ENCODE measurements around the gene PTPRM.

PTPRM gene

DNA sequence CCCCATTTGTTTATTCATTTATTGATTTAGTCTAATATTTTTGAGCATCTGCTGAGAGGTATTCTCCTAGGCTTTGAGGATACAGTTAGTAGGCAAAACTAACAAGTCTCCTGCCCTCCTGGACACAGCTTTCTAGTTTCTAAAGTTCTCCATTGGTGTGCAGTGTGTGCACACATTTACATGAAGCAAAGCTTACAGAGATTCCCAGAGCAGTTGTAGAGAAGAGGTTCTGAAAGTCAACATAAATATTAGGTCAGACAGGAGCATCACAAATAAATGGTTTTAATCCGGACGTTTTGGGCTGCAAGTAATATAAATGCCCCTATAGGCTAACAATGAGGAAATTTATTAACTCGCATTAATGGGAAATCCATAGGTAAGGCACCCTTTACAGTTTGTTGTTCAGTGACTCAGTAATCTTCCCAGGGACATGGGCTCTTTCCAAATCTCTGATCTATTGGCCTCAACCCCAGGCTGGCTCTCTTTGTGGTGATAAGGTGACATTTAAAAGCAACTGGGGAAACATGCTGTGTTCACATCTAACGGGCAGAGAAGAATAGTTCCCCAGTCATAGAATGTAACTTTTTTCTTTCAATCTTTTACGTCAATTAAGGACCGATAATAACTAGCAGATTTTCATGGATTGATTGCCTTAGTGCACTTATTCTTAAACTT is 407.2 kb downstream of the PTPRM start:
- no peaks in the 10 kb centered on the region for H3K9me3 Mint-ChIP-seq

DNA sequence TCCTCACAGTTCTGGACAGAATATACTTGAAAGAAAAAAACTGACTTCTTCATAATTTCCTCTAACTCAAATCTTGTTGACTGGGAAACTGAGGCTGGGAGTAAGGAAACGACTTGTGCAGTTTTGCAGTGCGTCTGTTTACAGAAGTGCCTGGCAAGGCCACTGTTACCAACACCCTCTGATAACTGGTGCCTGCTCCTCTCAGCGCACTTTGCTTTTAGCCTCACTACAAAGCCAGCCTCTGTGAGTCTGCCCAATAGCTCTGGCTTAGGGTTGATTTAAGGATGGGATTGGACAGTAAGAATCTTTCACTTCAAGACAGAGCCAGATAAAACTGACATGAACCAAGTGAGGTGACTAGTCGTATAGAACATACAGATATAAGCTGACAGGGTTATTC is 410.8 kb downstream of the PTPRM start:
- Mint-ChIP-seq H3K27me3 (ENCODE audit: low read depth, poor library complexity) (no peaks in the 10 kb centered on the region), H3K36me3 (ENCODE audit: low read depth) (no peaks in the 10 kb centered on the region), H3K4me1 (peaks cover 19% of the 10 kb centered on the region), H3K27ac (no peak overlapping the region), H3K9me3 (no peaks in the 10 kb centered on the region), H3K4me3 (no peak overlapping the region)
- DNase-seq, result no peak
- TF ChIP-seq, protein P1, sequence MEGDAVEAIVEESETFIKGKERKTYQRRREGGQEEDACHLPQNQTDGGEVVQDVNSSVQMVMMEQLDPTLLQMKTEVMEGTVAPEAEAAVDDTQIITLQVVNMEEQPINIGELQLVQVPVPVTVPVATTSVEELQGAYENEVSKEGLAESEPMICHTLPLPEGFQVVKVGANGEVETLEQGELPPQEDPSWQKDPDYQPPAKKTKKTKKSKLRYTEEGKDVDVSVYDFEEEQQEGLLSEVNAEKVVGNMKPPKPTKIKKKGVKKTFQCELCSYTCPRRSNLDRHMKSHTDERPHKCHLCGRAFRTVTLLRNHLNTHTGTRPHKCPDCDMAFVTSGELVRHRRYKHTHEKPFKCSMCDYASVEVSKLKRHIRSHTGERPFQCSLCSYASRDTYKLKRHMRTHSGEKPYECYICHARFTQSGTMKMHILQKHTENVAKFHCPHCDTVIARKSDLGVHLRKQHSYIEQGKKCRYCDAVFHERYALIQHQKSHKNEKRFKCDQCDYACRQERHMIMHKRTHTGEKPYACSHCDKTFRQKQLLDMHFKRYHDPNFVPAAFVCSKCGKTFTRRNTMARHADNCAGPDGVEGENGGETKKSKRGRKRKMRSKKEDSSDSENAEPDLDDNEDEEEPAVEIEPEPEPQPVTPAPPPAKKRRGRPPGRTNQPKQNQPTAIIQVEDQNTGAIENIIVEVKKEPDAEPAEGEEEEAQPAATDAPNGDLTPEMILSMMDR (IDR thresholded peaks at IDR 0.05), result no peak

More for the DNA sequence above, 407.2 kb downstream of the PTPRM start:
- no peaks in the 10 kb centered on the region for H3K36me3 Mint-ChIP-seq (ENCODE audit: low read depth)
- H3K27ac Mint-ChIP-seq, result no peak overlapping the region
- no peak for DNase-seq
- no peaks in the 10 kb centered on the region for H3K27me3 Mint-ChIP-seq (ENCODE audit: low read depth, poor library complexity)
- TF ChIP-seq, protein P1 (IDR thresholded peaks at IDR 0.05), result no peak
- H3K4me1 Mint-ChIP-seq, result peaks cover 6% of the 10 kb centered on the region
- H3K4me3 Mint-ChIP-seq, result no peak overlapping the region

- Mint-ChIP-seq H3K9me3 (no peaks in the 10 kb centered on the region), H3K36me3 (ENCODE audit: low read depth) (no peaks in the 10 kb centered on the region)
Observed at GRCh38 chr18:7978834-7979233, 411.7 kb downstream of the PTPRM start.

GRCh38 chr18:7979714-7980113 is 412.6 kb downstream of the PTPRM start:
- no peak for DNase-seq
- H3K27ac Mint-ChIP-seq, result peak overlapping the region; percentile 28
- no peaks in the 10 kb centered on the region for H3K27me3 Mint-ChIP-seq (ENCODE audit: low read depth, poor library complexity)
- TF ChIP-seq, protein P1 (IDR thresholded peaks at IDR 0.05), result no peak
- H3K4me3 Mint-ChIP-seq, result no peak overlapping the region
- no peaks in the 10 kb centered on the region for H3K36me3 Mint-ChIP-seq (ENCODE audit: low read depth)
- no peaks in the 10 kb centered on the region for H3K9me3 Mint-ChIP-seq
- H3K4me1 Mint-ChIP-seq, result peaks cover 27% of the 10 kb centered on the region

More at GRCh38 chr18:7978834-7979233, 411.7 kb downstream of the PTPRM start:
- H3K27me3 Mint-ChIP-seq (ENCODE audit: low read depth, poor library complexity), result no peaks in the 10 kb centered on the region
- TF ChIP-seq, protein P1 (IDR thresholded peaks at IDR 0.05), result no peak
- DNase-seq, result no peak
- H3K4me3 Mint-ChIP-seq, result no peak overlapping the region
- H3K27ac Mint-ChIP-seq, result no peak overlapping the region
- peaks cover 24% of the 10 kb centered on the region for H3K4me1 Mint-ChIP-seq

DNA sequence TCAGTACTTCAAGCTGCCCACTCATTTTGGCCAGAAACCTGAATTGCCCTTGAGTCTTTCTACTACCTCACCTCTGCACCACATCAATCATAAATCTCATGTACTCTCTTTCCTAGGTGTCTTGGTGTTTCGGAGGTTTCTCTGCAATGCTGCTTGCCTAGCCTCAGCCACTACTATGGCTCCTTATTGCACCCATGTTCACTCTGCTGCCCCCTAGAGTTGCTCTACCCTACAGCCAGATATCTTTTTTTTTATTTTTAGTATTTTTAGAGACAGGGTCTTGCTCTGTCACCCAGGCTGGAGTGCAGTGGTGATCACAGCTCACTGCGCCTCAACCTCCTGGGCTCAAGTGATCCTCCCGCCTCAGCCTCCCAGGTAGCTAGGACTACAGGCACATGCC is 413.0 kb downstream of the PTPRM start:
- TF ChIP-seq, protein P1 (IDR thresholded peaks at IDR 0.05), result no peak
- Mint-ChIP-seq H3K27me3 (ENCODE audit: low read depth, poor library complexity) (no peaks in the 10 kb centered on the region), H3K4me1 (peaks cover 27% of the 10 kb centered on the region), H3K27ac (peak overlapping the region; percentile 28), H3K4me3 (no peak overlapping the region), H3K9me3 (no peaks in the 10 kb centered on the region), H3K36me3 (ENCODE audit: low read depth) (no peaks in the 10 kb centered on the region)
- no peak for DNase-seq

DNA sequence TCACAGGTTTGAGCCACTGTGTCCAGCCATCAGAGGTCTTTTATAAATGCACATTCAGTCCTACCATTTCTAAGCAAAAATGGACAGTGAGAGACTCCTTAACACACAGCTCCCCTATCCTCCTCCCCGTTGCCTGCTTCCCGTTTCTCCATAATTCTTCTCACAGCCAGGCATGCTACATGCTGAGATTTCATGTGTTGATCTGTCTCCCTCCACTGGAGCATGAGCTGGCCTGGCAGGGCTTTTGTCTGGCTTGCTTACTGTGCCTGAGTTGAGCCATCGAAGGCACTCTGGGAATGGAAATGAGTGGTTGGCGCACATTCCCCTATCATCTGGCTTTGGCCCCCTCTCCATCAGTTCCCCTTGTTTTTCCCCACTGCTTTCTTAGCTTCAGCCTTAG is 413.5 kb downstream of the PTPRM start:
- Mint-ChIP-seq H3K4me1 (peaks cover 27% of the 10 kb centered on the region), H3K4me3 (no peak overlapping the region), H3K36me3 (ENCODE audit: low read depth) (no peaks in the 10 kb centered on the region), H3K27ac (peak overlapping the region; percentile 32), H3K27me3 (ENCODE audit: low read depth, poor library complexity) (no peaks in the 10 kb centered on the region), H3K9me3 (no peaks in the 10 kb centered on the region)
- no peak for DNase-seq
- TF ChIP-seq, protein P1 (IDR thresholded peaks at IDR 0.05), result no peak
